ENCODE data around the gene SRRM5. TPM values are rescaled to one million over a fixed set of nuclear protein-coding genes. Genes with fewer than 3 reads are reported as not detected.
A peak's percentile ranks its signal among the peaks of the same experiment; 100 is the strongest.

Gene SRRM5, protein sequence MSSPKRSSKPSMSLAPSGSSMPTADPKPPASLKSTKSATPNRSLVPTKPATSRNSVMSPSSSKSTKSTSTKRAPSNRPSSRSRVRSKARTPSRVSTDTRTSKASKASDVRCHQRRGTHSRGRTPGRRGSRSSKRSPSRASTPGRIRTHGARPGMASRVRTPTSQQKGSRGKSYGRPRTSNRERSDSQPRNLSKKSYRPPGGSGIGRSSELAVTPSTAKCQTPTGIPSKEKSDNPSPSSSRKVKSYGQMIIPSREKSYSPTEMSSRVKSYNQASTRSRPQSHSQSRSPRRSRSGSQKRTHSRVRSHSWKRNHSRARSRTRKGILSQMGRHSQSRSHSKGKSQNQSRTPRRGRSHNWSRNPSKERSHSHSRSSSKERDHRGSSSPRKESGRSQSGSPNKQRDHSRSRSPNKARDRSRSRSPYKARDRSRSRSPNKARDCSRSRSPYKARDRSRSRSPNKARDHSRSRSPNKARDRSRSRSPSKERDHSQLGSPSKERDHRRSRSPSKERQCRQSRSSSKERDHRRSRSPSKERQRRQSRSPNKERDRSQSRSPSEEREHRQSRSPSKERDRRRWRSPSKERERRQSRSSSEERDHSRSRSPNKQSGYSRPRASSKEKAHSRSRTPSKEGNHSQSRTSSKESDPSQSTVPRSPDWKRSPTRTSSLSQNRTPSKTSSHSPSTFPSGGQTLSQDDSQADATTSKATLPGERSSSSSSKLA
- polyA plus RNA-seq, result 1 to 10 TPM in 1 of 4 donors, under 1 TPM in 3; 0.27 to 1.0 (median 0.49) TPM
- long read RNA-seq, donor 1, result 0 reads
- long read RNA-seq, donor 2, partial matches to known transcripts, result 0 of 18 reads
- long read RNA-seq, donor 2, other reads (novel, unspliced or antisense), result 18 of 18 reads
- long read RNA-seq, donor 3, partial matches to known transcripts, result 22 of 56 reads
- long read RNA-seq, donor 3, other reads (novel, unspliced or antisense), result 34 of 56 reads
- long read RNA-seq, donor 4, result 0 reads
- long read RNA-seq, donor 5, partial matches to known transcripts, result 10 of 35 reads
- long read RNA-seq, donor 5, other reads (novel, unspliced or antisense), result 25 of 35 reads
- long read RNA-seq, donor 6, partial matches to known transcripts, result 0 of 1 reads
- long read RNA-seq, donor 6, other reads (novel, unspliced or antisense), result 0 of 1 reads
- long read RNA-seq, donor 7, partial matches to known transcripts, result 42 of 251 reads
- long read RNA-seq, donor 7, other reads (novel, unspliced or antisense), result 209 of 251 reads
- long read RNA-seq, donor 8, partial matches to known transcripts, result 10 of 10 reads
- long read RNA-seq, donor 8, other reads (novel, unspliced or antisense), result 0 of 10 reads
- long read RNA-seq, donor 9, partial matches to known transcripts, result 8 of 18 reads
- long read RNA-seq, donor 9, other reads (novel, unspliced or antisense), result 8 of 18 reads
- long read RNA-seq, donor 10, partial matches to known transcripts, result 0 of 2 reads
- long read RNA-seq, donor 10, other reads (novel, unspliced or antisense), result 0 of 2 reads

DNA sequence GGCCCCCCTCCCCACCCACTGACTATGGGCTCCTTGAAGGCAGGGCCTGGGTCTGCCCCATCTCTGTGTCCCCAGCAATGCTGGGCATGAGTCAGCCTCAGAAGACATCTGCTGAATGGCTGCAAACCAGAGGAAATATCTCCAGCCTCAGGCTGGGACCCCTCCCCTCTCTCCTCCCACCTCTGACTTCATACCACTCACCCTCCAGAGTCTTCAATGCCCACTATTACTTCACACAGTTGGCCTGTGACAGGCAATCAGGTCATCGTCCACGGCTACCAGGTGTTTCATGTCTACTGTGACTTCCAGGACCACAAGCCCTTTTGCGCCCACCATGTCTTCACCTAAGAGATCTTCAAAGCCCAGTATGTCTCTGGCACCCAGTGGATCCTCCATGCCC lies at the start of gene SRRM5:
TSS of gene SRRM5 (plus strand) at position 301 of the 400 bp plus-strand sequence. CDS start at position 335, 34 bp downstream.
- no peak within 1 kb of the TSS for H3K27ac ChIP-seq (ENCODE audit: low read depth in 1 of 3, low read length in 2 of 3)
- H3K9me3 ChIP-seq (ENCODE audit: control insufficient read depth in 2 of 2, insufficient read depth in 1 of 2, low read depth in 1 of 2, low read length in 1 of 2), result no peaks in the 10 kb centered on the region
- no peaks in the 10 kb centered on the region for H3K27me3 ChIP-seq (ENCODE audit: control insufficient read depth in 3 of 3, insufficient read depth in 3 of 3, low read length in 3 of 3)
- no peak for FAIRE-seq
- no peaks in the 10 kb centered on the region for H3K4me1 ChIP-seq (ENCODE audit: control insufficient read depth in 3 of 3, insufficient read depth in 2 of 3, low read depth in 1 of 3, low read length in 2 of 3)
- WGBS, 3 donors, result 94 to 96% (median 95%) methylated on average over 3 of the region's 3 CpGs
- DNase-seq, result no peak
- H3K36me3 ChIP-seq (ENCODE audit: control insufficient read depth in 3 of 3, insufficient read depth in 2 of 3, low read depth in 1 of 3, low read length in 3 of 3), result peaks cover 0 to 57% (median 0%) of the 10 kb centered on the region in 3 donors
- no peak within 1 kb of the TSS for H3K4me3 ChIP-seq (ENCODE audit: low read depth in 1 of 3, low read length in 3 of 3)

DNA sequence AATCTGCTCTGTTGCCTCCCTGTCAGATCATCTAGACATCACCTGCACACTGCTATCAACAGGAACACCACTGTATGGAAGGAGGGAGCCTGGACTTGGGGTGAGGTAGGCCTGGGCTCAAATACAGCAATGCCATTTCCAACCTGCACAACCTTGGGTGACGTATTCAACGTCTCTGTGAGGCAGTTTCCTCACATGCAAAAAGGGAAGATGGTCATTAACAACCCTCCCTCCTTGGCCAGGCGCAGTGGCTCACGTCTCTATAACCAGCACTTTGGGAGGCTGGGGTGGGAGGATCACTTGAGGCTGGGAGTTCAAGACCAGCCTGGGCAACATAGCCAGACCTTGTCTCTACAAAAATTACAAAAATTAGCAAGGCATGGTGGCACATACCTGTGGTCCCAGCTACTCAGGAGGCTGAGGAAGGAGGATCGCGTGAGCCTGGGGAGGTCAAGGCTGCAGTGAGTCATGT lies 49.6 kb upstream of the SRRM5 start:
- peak overlapping the region in 2 of 3 donors; percentile 44 to 77 for H3K27ac ChIP-seq (ENCODE audit: low read depth in 1 of 3, low read length in 2 of 3)
- no peak for FAIRE-seq

DNA sequence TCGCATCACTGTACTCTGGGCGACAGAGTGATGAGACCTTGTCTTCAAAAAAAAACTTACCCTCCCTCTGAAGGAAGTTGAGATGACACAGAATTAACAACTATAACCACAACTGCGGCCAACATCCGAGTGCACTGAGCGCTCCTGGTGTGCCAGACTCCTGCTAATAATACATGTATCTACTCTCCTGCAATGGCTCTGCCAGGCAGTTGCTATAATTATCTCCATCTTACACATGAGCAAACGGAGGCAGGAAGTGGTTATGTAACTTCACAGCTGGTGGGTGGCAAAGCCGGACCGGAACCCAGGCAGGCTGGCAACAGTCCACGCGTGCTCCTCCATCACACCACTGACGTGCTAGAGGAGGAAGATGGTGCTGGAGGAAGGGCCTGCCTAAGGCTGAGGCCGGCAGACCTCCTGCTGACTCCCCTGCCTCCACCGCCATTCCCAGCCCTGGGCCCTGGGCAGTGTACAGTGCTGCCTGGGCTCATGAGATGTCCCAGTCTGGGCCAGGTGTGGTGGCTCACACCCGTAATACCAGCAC lies 49.1 kb upstream of the SRRM5 start:
- 55 to 75% (median 64%) methylated on average over 14 of the region's 14 CpGs for WGBS, 3 donors

More for the DNA sequence above, 49.6 kb upstream of the SRRM5 start:
- DNase-seq, result no peak
- no peak overlapping the region for H3K4me3 ChIP-seq (ENCODE audit: low read depth in 1 of 3, low read length in 3 of 3)
- H3K9me3 ChIP-seq (ENCODE audit: control insufficient read depth in 2 of 2, insufficient read depth in 1 of 2, low read depth in 1 of 2, low read length in 1 of 2), result no peaks in the 10 kb centered on the region
- 83 to 92% (median 87%) methylated on average over 6 of the region's 6 CpGs for WGBS, 3 donors
- H3K36me3 ChIP-seq (ENCODE audit: control insufficient read depth in 3 of 3, insufficient read depth in 2 of 3, low read depth in 1 of 3, low read length in 3 of 3), result peaks cover 0 to 44% (median 0%) of the 10 kb centered on the region in 3 donors
- H3K4me1 ChIP-seq (ENCODE audit: control insufficient read depth in 3 of 3, insufficient read depth in 2 of 3, low read depth in 1 of 3, low read length in 2 of 3), result no peaks in the 10 kb centered on the region
- no peaks in the 10 kb centered on the region for H3K27me3 ChIP-seq (ENCODE audit: control insufficient read depth in 3 of 3, insufficient read depth in 3 of 3, low read length in 3 of 3)

DNA sequence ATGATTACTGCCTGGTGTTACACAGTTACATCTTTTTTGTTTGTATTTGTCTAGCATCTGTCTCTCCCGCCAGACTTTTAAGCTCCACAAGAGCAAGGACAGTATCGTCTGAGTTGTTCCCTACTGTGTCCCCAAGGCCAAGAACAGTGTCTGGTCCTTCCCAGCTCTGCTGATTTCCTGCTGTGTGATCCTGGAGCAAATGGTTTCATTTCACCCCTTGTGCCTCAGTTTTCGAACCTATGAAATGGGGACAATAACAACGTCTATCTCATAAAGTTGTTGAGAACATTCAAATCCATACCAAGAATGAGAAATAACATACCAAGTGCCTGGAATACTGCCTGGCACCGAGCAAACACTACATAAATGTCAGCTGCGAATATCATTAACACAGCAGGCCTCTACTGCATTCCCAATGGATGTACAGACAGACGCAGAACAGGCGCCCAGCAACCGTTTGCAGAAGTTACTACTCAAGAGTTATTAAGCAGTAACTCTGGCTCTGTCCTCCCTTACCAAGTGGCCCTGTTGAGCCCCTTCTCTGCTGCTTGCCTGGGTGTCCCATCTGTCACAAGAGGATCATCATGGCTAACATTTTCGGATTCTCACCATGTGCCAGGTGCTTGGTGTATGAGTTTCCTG lies 48.0 kb upstream of the SRRM5 start:
- H3K4me3 ChIP-seq (ENCODE audit: low read depth in 1 of 3, low read length in 3 of 3), result no peak overlapping the region
- WGBS, 3 donors, result 91 to 94% (median 93%) methylated on average over 10 of the region's 10 CpGs
- H3K36me3 ChIP-seq (ENCODE audit: control insufficient read depth in 3 of 3, insufficient read depth in 2 of 3, low read depth in 1 of 3, low read length in 3 of 3), result peaks cover 0 to 36% (median 0%) of the 10 kb centered on the region in 3 donors
- no peaks in the 10 kb centered on the region for H3K9me3 ChIP-seq (ENCODE audit: control insufficient read depth in 2 of 2, insufficient read depth in 1 of 2, low read depth in 1 of 2, low read length in 1 of 2)
- H3K27me3 ChIP-seq (ENCODE audit: control insufficient read depth in 3 of 3, insufficient read depth in 3 of 3, low read length in 3 of 3), result no peaks in the 10 kb centered on the region
- peak overlapping the region in 1 of 3 donors; percentile 8 for H3K27ac ChIP-seq (ENCODE audit: low read depth in 1 of 3, low read length in 2 of 3)
- no peak for DNase-seq
- FAIRE-seq, result no peak
- H3K4me1 ChIP-seq (ENCODE audit: control insufficient read depth in 3 of 3, insufficient read depth in 2 of 3, low read depth in 1 of 3, low read length in 2 of 3), result no peaks in the 10 kb centered on the region

More for the DNA sequence above, 49.1 kb upstream of the SRRM5 start:
- no peak for FAIRE-seq
- Histone ChIP-seq H3K4me1 (ENCODE audit: control insufficient read depth in 3 of 3, insufficient read depth in 2 of 3, low read depth in 1 of 3, low read length in 2 of 3) (no peaks in the 10 kb centered on the region), H3K4me3 (ENCODE audit: low read depth in 1 of 3, low read length in 3 of 3) (no peak overlapping the region), H3K27me3 (ENCODE audit: control insufficient read depth in 3 of 3, insufficient read depth in 3 of 3, low read length in 3 of 3) (no peaks in the 10 kb centered on the region), H3K9me3 (ENCODE audit: control insufficient read depth in 2 of 2, insufficient read depth in 1 of 2, low read depth in 1 of 2, low read length in 1 of 2) (no peaks in the 10 kb centered on the region), H3K36me3 (ENCODE audit: control insufficient read depth in 3 of 3, insufficient read depth in 2 of 3, low read depth in 1 of 3, low read length in 3 of 3) (peaks cover 0 to 44% (median 0%) of the 10 kb centered on the region in 3 donors), H3K27ac (ENCODE audit: low read depth in 1 of 3, low read length in 2 of 3) (peak overlapping the region in 2 of 3 donors; percentile 44 to 77)
- DNase-seq, result peak in 1 of 2 donors; percentile 61

DNA sequence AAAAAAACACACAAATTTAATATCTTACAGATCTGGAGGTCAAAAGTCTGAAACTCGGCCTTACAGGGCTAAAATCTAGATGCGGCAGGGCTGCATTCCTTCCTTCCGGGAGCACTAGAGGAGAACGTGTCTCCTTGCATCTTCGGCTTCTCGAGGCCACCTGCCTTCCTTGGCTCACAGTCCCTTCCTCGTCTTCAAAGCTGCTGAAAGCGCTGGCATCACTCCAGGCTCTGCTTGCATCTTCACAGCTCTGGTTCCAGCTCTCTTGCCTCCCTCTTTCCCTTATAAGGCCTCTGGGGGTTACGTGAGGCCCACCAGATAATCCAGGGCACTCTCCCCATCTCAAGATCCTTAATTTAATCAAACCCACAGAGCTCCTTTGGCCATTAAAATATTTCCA lies 47.1 kb upstream of the SRRM5 start:
- Histone ChIP-seq H3K9me3 (ENCODE audit: control insufficient read depth in 2 of 2, insufficient read depth in 1 of 2, low read depth in 1 of 2, low read length in 1 of 2) (no peaks in the 10 kb centered on the region), H3K27ac (ENCODE audit: low read depth in 1 of 3, low read length in 2 of 3) (no peak overlapping the region), H3K27me3 (ENCODE audit: control insufficient read depth in 3 of 3, insufficient read depth in 3 of 3, low read length in 3 of 3) (no peaks in the 10 kb centered on the region), H3K4me1 (ENCODE audit: control insufficient read depth in 3 of 3, insufficient read depth in 2 of 3, low read depth in 1 of 3, low read length in 2 of 3) (no peaks in the 10 kb centered on the region), H3K4me3 (ENCODE audit: low read depth in 1 of 3, low read length in 3 of 3) (no peak overlapping the region), H3K36me3 (ENCODE audit: control insufficient read depth in 3 of 3, insufficient read depth in 2 of 3, low read depth in 1 of 3, low read length in 3 of 3) (peaks cover 0 to 33% (median 0%) of the 10 kb centered on the region in 3 donors)
- FAIRE-seq, result no peak
- 68 to 73% (median 73%) methylated on average over 9 of the region's 9 CpGs for WGBS, 3 donors
- no peak for DNase-seq

DNA sequence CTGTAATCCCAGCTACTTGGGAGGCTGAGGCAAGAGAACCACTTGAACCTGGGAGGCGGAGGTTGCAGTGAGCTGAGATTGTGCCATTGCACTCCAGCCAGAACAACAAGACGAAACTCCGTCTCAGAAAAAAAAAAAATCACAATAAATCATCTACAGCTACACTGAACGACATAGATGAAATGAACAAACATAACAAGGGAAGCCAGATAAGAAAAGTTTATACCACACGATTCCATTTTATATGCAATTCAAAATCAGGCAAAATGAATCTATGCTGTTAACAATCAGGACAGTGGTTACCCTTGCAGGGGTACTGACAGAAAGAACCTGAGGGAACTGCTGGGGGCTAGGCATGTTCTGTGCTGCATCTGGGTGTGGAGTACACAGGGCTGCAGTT lies 42.2 kb upstream of the SRRM5 start:
- no peak overlapping the region for H3K27ac ChIP-seq (ENCODE audit: low read depth in 1 of 3, low read length in 2 of 3)
- DNase-seq, result no peak
- WGBS, 3 donors, result 87 to 89% (median 88%) methylated on average over 5 of the region's 5 CpGs
- peaks cover 0 to 5% (median 0%) of the 10 kb centered on the region in 3 donors for H3K4me1 ChIP-seq (ENCODE audit: control insufficient read depth in 3 of 3, insufficient read depth in 2 of 3, low read depth in 1 of 3, low read length in 2 of 3)
- H3K36me3 ChIP-seq (ENCODE audit: control insufficient read depth in 3 of 3, insufficient read depth in 2 of 3, low read depth in 1 of 3, low read length in 3 of 3), result peaks cover 0 to 19% (median 2%) of the 10 kb centered on the region in 3 donors
- FAIRE-seq, result no peak
- no peaks in the 10 kb centered on the region for H3K9me3 ChIP-seq (ENCODE audit: control insufficient read depth in 2 of 2, insufficient read depth in 1 of 2, low read depth in 1 of 2, low read length in 1 of 2)
- H3K27me3 ChIP-seq (ENCODE audit: control insufficient read depth in 3 of 3, insufficient read depth in 3 of 3, low read length in 3 of 3), result no peaks in the 10 kb centered on the region
- no peak overlapping the region for H3K4me3 ChIP-seq (ENCODE audit: low read depth in 1 of 3, low read length in 3 of 3)

DNA sequence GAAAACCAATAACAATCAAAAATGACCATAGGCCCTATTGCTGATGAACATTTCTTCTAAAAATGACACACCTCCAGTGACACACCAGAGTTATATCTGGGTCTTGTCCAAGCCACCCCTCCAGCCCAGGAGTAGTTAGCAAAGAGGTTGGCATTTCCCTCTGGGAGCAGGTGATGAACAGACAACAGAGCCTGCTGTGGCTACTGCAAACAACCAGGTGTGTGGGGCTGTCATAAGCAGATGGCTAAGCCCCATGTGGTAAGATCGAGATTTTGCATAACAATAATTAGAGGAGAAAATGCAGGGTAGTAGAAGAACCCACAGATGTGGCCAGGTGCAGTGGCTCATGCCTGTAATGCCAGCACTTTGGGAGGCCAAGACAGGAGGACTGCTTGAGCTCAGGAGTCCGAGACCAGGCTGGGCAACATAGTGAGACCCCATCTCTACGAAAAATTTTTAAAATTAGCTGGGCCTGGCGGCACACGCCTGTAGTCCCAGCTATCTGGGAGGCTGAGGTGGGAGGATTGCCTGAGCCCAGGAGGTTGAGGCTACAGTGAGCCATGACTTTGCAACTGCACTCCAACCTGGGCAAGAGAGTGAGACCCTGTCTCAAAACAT lies 41.6 kb upstream of the SRRM5 start:
- DNase-seq, result no peak
- FAIRE-seq, result no peak
- WGBS, 3 donors, result 83 to 85% (median 83%) methylated on average over 5 of the region's 5 CpGs
- Histone ChIP-seq H3K27ac (ENCODE audit: low read depth in 1 of 3, low read length in 2 of 3) (no peak overlapping the region), H3K4me1 (ENCODE audit: control insufficient read depth in 3 of 3, insufficient read depth in 2 of 3, low read depth in 1 of 3, low read length in 2 of 3) (peaks cover 0 to 8% (median 0%) of the 10 kb centered on the region in 3 donors), H3K27me3 (ENCODE audit: control insufficient read depth in 3 of 3, insufficient read depth in 3 of 3, low read length in 3 of 3) (no peaks in the 10 kb centered on the region), H3K9me3 (ENCODE audit: control insufficient read depth in 2 of 2, insufficient read depth in 1 of 2, low read depth in 1 of 2, low read length in 1 of 2) (no peaks in the 10 kb centered on the region), H3K36me3 (ENCODE audit: control insufficient read depth in 3 of 3, insufficient read depth in 2 of 3, low read depth in 1 of 3, low read length in 3 of 3) (peaks cover 0 to 18% (median 2%) of the 10 kb centered on the region in 3 donors), H3K4me3 (ENCODE audit: low read depth in 1 of 3, low read length in 3 of 3) (no peak overlapping the region)
